Measurements from ENCODE around the gene TBC1D5.
"Not testable (repeated sequence)": the region's sequence is repeated elsewhere in the genome, so short reads cannot be mapped to it uniquely, and the experiment has no call there.

TBC1D5 gene

DNA sequence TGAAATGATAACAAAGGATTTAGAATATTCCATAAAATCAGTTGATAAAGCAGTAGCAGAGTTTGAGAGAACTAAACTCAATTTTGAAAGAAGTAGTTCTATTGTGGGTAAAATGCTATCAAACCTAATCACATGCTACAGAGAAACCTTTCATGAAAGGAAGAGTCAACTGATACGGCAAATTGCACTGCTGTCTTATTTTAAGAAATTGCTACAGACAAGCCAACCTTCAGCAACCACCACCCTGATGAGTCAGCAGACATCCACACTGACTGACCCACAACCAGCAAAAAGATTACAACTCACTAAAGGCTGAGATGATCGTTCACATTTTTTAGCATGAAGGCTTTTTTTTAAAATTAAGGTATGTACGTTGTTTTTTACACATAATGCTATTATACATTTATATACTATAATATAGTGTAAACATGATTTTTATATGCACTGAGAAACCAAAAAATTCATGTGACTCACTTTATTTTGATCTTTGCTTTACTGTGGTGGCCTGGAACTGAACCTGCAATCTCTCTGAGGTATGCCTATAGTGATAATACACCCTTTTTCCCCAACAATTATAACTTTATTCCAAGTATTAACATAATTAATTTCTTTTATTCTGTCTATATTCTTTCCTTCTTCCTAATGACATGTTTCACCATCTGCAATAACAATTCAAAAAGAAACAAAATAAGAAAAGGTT lies 109.9 kb downstream of the TBC1D5 start:
- Histone ChIP-seq H3K27ac (ENCODE audit: low read length) (no peak overlapping the region), H3K27me3 (ENCODE audit: control insufficient read depth, insufficient read depth, low read length) (no peaks in the 10 kb centered on the region), H3K9me3 (ENCODE audit: control insufficient read depth, insufficient read depth, low read length) (no peaks in the 10 kb centered on the region), H3K4me1 (ENCODE audit: control insufficient read depth, insufficient read depth, low read length) (no peaks in the 10 kb centered on the region), H3K36me3 (ENCODE audit: control insufficient read depth, insufficient read depth, low read length) (no peaks in the 10 kb centered on the region), H3K4me3 (ENCODE audit: low read length) (no peak overlapping the region)
- WGBS (ENCODE audit: insufficient coverage, insufficient read length): no CpG with 5 or more reads among the region's 3 CpGs
- no peak for DNase-seq (ENCODE audit: low read depth, low spot score)

- no peak for DNase-seq (ENCODE audit: low read depth, low spot score)
- no CpG with 5 or more reads among the region's 1 CpG for WGBS (ENCODE audit: insufficient coverage, insufficient read length)
- no peak overlapping the region for H3K27ac ChIP-seq (ENCODE audit: low read length)
- no peaks in the 10 kb centered on the region for H3K27me3 ChIP-seq (ENCODE audit: control insufficient read depth, insufficient read depth, low read length)
- no peak overlapping the region for H3K4me3 ChIP-seq (ENCODE audit: low read length)
- H3K4me1 ChIP-seq (ENCODE audit: control insufficient read depth, insufficient read depth, low read length): no peaks in the 10 kb centered on the region; the same call in 1 of the 2 replicates
- H3K36me3 ChIP-seq (ENCODE audit: control insufficient read depth, insufficient read depth, low read length): no peaks in the 10 kb centered on the region
- no peaks in the 10 kb centered on the region for H3K9me3 ChIP-seq (ENCODE audit: control insufficient read depth, insufficient read depth, low read length)
Measured at GRCh38 chr3:17631609-17632008, 110.8 kb downstream of the TBC1D5 start.

- no peaks in the 10 kb centered on the region for H3K36me3 ChIP-seq (ENCODE audit: control insufficient read depth, insufficient read depth, low read length)
- no peak for DNase-seq (ENCODE audit: low read depth, low spot score)
- H3K4me3 ChIP-seq (ENCODE audit: low read length): no peak overlapping the region
- no peaks in the 10 kb centered on the region for H3K27me3 ChIP-seq (ENCODE audit: control insufficient read depth, insufficient read depth, low read length)
- no peak overlapping the region for H3K27ac ChIP-seq (ENCODE audit: low read length)
- H3K9me3 ChIP-seq (ENCODE audit: control insufficient read depth, insufficient read depth, low read length): no peaks in the 10 kb centered on the region
- no peaks in the 10 kb centered on the region; the same call in 1 of the 2 replicates for H3K4me1 ChIP-seq (ENCODE audit: control insufficient read depth, insufficient read depth, low read length)
Measured at GRCh38 chr3:17629400-17629799, 113.0 kb downstream of the TBC1D5 start.

GRCh38 chr3:17626395-17626794 lies 116.0 kb downstream of the TBC1D5 start:
- Histone ChIP-seq H3K27me3 (ENCODE audit: control insufficient read depth, insufficient read depth, low read length) (no peaks in the 10 kb centered on the region), H3K27ac (ENCODE audit: low read length) (no peak overlapping the region), H3K36me3 (ENCODE audit: control insufficient read depth, insufficient read depth, low read length) (no peaks in the 10 kb centered on the region), H3K4me1 (ENCODE audit: control insufficient read depth, insufficient read depth, low read length) (peaks cover 2% of the 10 kb centered on the region; the same call in 1 of the 2 replicates), H3K4me3 (ENCODE audit: low read length) (no peak overlapping the region), H3K9me3 (ENCODE audit: control insufficient read depth, insufficient read depth, low read length) (no peaks in the 10 kb centered on the region)
- no peak for DNase-seq (ENCODE audit: low read depth, low spot score)
- no CpG with 5 or more reads among the region's 1 CpG for WGBS (ENCODE audit: insufficient coverage, insufficient read length)

DNA sequence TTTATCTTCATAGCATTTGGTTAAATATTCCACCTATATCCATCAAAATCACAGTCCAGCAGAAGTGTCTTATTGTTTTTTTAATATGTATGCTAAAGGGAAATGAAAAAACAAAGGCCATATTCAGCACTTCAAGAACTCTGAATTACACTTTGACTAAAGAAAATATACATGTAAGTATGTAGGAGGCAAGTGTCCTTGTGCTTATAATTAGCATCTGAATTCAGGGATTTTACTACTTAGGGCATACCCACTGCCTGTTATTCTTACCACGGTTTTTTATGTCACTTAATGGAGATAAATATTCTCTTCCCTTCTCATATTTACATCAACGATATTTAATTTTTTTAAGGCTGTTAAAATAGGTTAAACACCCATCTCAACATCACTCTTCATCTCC lies 117.3 kb downstream of the TBC1D5 start:
- no peaks in the 10 kb centered on the region for H3K9me3 ChIP-seq (ENCODE audit: control insufficient read depth, insufficient read depth, low read length)
- H3K27ac ChIP-seq (ENCODE audit: low read length): no peak overlapping the region
- H3K27me3 ChIP-seq (ENCODE audit: control insufficient read depth, insufficient read depth, low read length): no peaks in the 10 kb centered on the region
- no peaks in the 10 kb centered on the region for H3K36me3 ChIP-seq (ENCODE audit: control insufficient read depth, insufficient read depth, low read length)
- H3K4me3 ChIP-seq (ENCODE audit: low read length): no peak overlapping the region
- no CpG with 5 or more reads among the region's 2 CpGs for WGBS (ENCODE audit: insufficient coverage, insufficient read length)
- DNase-seq (ENCODE audit: low read depth, low spot score): no peak
- H3K4me1 ChIP-seq (ENCODE audit: control insufficient read depth, insufficient read depth, low read length): peaks cover 2% of the 10 kb centered on the region; the same call in 1 of the 2 replicates

DNA sequence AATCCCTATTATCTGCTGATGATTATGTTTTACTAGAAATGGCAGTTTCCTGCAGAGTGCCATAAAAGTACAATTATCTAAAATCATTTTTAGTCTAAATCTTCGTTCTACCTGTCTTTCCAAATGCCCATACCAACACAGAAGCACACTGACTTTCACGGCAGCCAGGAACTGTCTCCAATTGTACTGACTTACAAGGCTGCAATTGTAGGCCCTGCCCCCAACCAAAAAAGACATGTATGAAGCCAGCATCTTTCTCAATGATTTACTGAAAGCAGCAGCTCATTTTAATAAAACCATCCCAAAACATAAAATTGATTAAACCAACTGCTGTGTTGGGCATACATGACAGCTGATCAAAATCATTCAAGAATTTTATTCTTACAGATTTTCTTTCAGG lies 119.0 kb downstream of the TBC1D5 start:
- no peaks in the 10 kb centered on the region for H3K36me3 ChIP-seq (ENCODE audit: control insufficient read depth, insufficient read depth, low read length)
- no peak overlapping the region for H3K4me3 ChIP-seq (ENCODE audit: low read length)
- no CpG with 5 or more reads among the region's 2 CpGs for WGBS (ENCODE audit: insufficient coverage, insufficient read length)
- no peak overlapping the region for H3K27ac ChIP-seq (ENCODE audit: low read length)
- peaks cover 3% of the 10 kb centered on the region; the same call in 1 of the 2 replicates for H3K4me1 ChIP-seq (ENCODE audit: control insufficient read depth, insufficient read depth, low read length)
- no peaks in the 10 kb centered on the region for H3K27me3 ChIP-seq (ENCODE audit: control insufficient read depth, insufficient read depth, low read length)
- H3K9me3 ChIP-seq (ENCODE audit: control insufficient read depth, insufficient read depth, low read length): no peaks in the 10 kb centered on the region
- DNase-seq (ENCODE audit: low read depth, low spot score): no peak

GRCh38 chr3:17619968-17620367 lies 122.5 kb downstream of the TBC1D5 start:
- DNase-seq (ENCODE audit: low read depth, low spot score): no peak
- Histone ChIP-seq H3K4me3 (ENCODE audit: low read length) (no peak overlapping the region), H3K36me3 (ENCODE audit: control insufficient read depth, insufficient read depth, low read length) (no peaks in the 10 kb centered on the region), H3K27me3 (ENCODE audit: control insufficient read depth, insufficient read depth, low read length) (no peaks in the 10 kb centered on the region), H3K27ac (ENCODE audit: low read length) (no peak overlapping the region), H3K4me1 (ENCODE audit: control insufficient read depth, insufficient read depth, low read length) (peaks cover 3% of the 10 kb centered on the region; the same call in 1 of the 2 replicates), H3K9me3 (ENCODE audit: control insufficient read depth, insufficient read depth, low read length) (no peaks in the 10 kb centered on the region)
- no CpG with 5 or more reads among the region's 3 CpGs for WGBS (ENCODE audit: insufficient coverage, insufficient read length)

DNA sequence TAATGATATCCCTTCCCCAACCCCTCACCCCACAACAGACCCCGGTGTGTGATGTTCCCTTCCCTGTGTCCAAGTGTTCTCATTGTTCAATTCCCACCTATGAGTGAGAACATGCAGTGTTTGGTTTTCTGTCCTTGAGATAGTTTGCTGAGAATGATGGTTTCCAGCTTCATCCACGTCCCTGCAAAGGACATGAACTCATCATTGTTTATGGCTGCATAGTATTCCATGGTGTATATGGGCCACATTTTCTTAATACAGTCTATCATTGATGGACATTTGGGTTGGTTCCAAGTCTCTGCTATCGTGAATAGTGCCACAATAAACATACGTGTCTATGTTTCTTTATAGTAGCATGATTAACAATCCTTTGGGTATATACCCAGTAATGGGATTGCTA lies 129.4 kb downstream of the TBC1D5 start:
- H3K27me3 ChIP-seq (ENCODE audit: control insufficient read depth, insufficient read depth, low read length); H3K36me3 ChIP-seq (ENCODE audit: control insufficient read depth, insufficient read depth, low read length); H3K4me3 ChIP-seq (ENCODE audit: low read length); H3K4me1 ChIP-seq (ENCODE audit: control insufficient read depth, insufficient read depth, low read length); DNase-seq (ENCODE audit: low read depth, low spot score); H3K9me3 ChIP-seq (ENCODE audit: control insufficient read depth, insufficient read depth, low read length); H3K27ac ChIP-seq (ENCODE audit: low read length): not testable (repeated sequence)
- no CpG with 5 or more reads among the region's 4 CpGs for WGBS (ENCODE audit: insufficient coverage, insufficient read length)

DNA sequence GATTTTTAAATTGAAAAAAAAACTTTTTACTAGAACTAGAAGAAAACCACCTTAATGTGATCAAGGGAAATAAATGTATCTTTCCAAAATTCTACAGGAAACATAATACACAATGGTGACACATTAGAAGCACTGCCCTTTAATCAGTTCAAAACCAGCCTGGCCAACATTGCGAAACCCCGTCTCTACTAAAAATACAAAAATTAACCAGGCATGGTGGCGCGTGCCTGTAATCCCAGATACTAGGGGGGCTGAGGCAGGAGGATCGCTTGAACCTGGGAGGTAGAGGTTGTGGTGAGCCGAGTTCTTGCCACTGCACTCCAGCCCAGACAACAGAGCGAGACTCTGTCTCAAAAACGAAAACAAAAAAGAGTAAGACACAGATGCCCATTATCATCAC lies 134.5 kb downstream of the TBC1D5 start:
- H3K9me3 ChIP-seq (ENCODE audit: control insufficient read depth, insufficient read depth, low read length): no peaks in the 10 kb centered on the region
- no CpG with 5 or more reads among the region's 8 CpGs for WGBS (ENCODE audit: insufficient coverage, insufficient read length)
- no peak for DNase-seq (ENCODE audit: low read depth, low spot score)
- H3K4me1 ChIP-seq (ENCODE audit: control insufficient read depth, insufficient read depth, low read length): no peaks in the 10 kb centered on the region; the same call in 1 of the 2 replicates
- H3K36me3 ChIP-seq (ENCODE audit: control insufficient read depth, insufficient read depth, low read length): no peaks in the 10 kb centered on the region
- H3K4me3 ChIP-seq (ENCODE audit: low read length): no peak overlapping the region
- no peak overlapping the region for H3K27ac ChIP-seq (ENCODE audit: low read length)
- no peaks in the 10 kb centered on the region for H3K27me3 ChIP-seq (ENCODE audit: control insufficient read depth, insufficient read depth, low read length)

DNA sequence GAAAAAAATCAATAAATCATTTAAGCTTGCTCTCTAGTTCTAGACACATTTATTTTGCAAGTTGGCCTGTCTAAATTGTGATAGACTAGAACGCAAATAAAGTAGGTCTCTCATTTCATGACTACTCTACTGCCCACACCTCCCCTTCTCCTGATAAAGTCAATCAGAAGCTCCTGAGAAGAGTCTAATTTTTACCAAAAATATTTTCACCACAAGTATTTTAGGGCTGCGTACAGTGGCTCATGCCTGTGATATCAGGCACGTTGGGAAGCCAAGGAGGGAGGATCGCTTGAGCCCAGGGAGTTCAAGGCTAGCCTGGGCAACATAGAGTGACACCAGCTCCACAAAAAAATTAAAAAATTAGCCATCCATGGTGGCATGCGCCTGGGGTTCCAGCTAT lies 136.5 kb downstream of the TBC1D5 start:
- Histone ChIP-seq H3K27ac (ENCODE audit: low read length) (no peak overlapping the region), H3K27me3 (ENCODE audit: control insufficient read depth, insufficient read depth, low read length) (no peaks in the 10 kb centered on the region), H3K36me3 (ENCODE audit: control insufficient read depth, insufficient read depth, low read length) (no peaks in the 10 kb centered on the region), H3K4me3 (ENCODE audit: low read length) (no peak overlapping the region), H3K9me3 (ENCODE audit: control insufficient read depth, insufficient read depth, low read length) (no peaks in the 10 kb centered on the region), H3K4me1 (ENCODE audit: control insufficient read depth, insufficient read depth, low read length) (no peaks in the 10 kb centered on the region; the same call in 1 of the 2 replicates)
- no peak for DNase-seq (ENCODE audit: low read depth, low spot score)
- no CpG with 5 or more reads among the region's 5 CpGs for WGBS (ENCODE audit: insufficient coverage, insufficient read length)

GRCh38 chr3:17605032-17605431 lies 137.4 kb downstream of the TBC1D5 start:
- Histone ChIP-seq H3K4me3 (ENCODE audit: low read length) (no peak overlapping the region), H3K36me3 (ENCODE audit: control insufficient read depth, insufficient read depth, low read length) (no peaks in the 10 kb centered on the region), H3K27me3 (ENCODE audit: control insufficient read depth, insufficient read depth, low read length) (no peaks in the 10 kb centered on the region), H3K9me3 (ENCODE audit: control insufficient read depth, insufficient read depth, low read length) (no peaks in the 10 kb centered on the region), H3K27ac (ENCODE audit: low read length) (no peak overlapping the region), H3K4me1 (ENCODE audit: control insufficient read depth, insufficient read depth, low read length) (no peaks in the 10 kb centered on the region; the same call in 1 of the 2 replicates)
- no peak for DNase-seq (ENCODE audit: low read depth, low spot score)

All from iPS DF 6.9 (cell line).